H1 (cell line): ENCODE measurements around the gene DNAJA1.

Source experiments
- CEBPB ChIP-seq: IDR thresholded peaks from 2 replicates; pipeline ENCODE4 v1.6.1; 2012; ENCODE audit warnings: low read depth, low read length
- EZH2 ChIP-seq: fragments of 200-600 bp; sonication (generic); IDR thresholded peaks from 2 replicates; pipeline ENCODE4 v1.7.1; 2012; ENCODE audit warnings: low read depth, mild to moderate bottlenecking, moderate library complexity, low read length, inconsistent platforms; ENCODE audit not compliant: severe bottlenecking
- KDM1A ChIP-seq: fragments of 200-600, 300-600 bp; sonication (generic); IDR thresholded peaks from 2 replicates; pipeline ENCODE4 v1.7.1; 2016; ENCODE audit warnings: mild to moderate bottlenecking, low read length, borderline replicate concordance
- NANOG ChIP-seq: IDR thresholded peaks from 2 replicates; pipeline ENCODE4 v1.6.1; 2011; ENCODE audit warnings: low read length, low read depth, mild to moderate bottlenecking, inconsistent platforms; ENCODE audit not compliant: insufficient read depth, poor library complexity, severe bottlenecking
- RAD21 ChIP-seq, 2 experiments: IDR thresholded peaks in 1 of 2; conservative IDR thresholded peaks in 1 of 2; 2 replicates each; pipeline ENCODE4 v1.6.1; 2011; ENCODE audit warnings: low read depth in 2 of 2, low read length in 2 of 2, improper control_type of control experiment in 1 of 2, inconsistent platforms in 1 of 2, mild to moderate bottlenecking in 1 of 2, moderate library complexity in 1 of 2
- RFX5 ChIP-seq: IDR thresholded peaks from 2 replicates; pipeline ENCODE4 v1.6.1; 2011; ENCODE audit warnings: low read depth, low read length, improper control_type of control experiment, borderline replicate concordance
- SRF ChIP-seq: IDR thresholded peaks from 2 replicates; pipeline ENCODE4 v1.6.1; 2011; ENCODE audit warnings: mild to moderate bottlenecking, low read depth, low read length, moderate library complexity
- YY1 ChIP-seq: IDR thresholded peaks from 2 replicates; pipeline ENCODE4 v1.6.1; 2011; ENCODE audit warnings: low read depth, mild to moderate bottlenecking, low read length
- TF ChIP-seq, protein P1 (sequence below), 3 experiments: IDR thresholded peaks; 1 replicate in 2 of 3; 2 replicates in 1 of 3; pipeline versions ENCODE4 v1.5.1 to v1.6.1; 2011; ENCODE audit warnings: low read length in 3 of 3, mild to moderate bottlenecking in 3 of 3, inconsistent platforms in 2 of 3, low read depth in 1 of 3, moderate library complexity in 1 of 3; ENCODE audit not compliant: insufficient read depth in 1 of 3; ENCODE audit errors: control extremely low read depth in 1 of 3
- TF ChIP-seq, protein P2 (sequence below): IDR thresholded peaks from 2 replicates; pipeline ENCODE4 v1.6.1; 2011; ENCODE audit warnings: low read depth, mild to moderate bottlenecking, low read length; ENCODE audit not compliant: insufficient read depth
- TF ChIP-seq, protein P3 (sequence below): IDR thresholded peaks from 2 replicates; pipeline ENCODE4 v1.6.1; 2011; ENCODE audit warnings: low read length, improper control_type of control experiment

DNA sequence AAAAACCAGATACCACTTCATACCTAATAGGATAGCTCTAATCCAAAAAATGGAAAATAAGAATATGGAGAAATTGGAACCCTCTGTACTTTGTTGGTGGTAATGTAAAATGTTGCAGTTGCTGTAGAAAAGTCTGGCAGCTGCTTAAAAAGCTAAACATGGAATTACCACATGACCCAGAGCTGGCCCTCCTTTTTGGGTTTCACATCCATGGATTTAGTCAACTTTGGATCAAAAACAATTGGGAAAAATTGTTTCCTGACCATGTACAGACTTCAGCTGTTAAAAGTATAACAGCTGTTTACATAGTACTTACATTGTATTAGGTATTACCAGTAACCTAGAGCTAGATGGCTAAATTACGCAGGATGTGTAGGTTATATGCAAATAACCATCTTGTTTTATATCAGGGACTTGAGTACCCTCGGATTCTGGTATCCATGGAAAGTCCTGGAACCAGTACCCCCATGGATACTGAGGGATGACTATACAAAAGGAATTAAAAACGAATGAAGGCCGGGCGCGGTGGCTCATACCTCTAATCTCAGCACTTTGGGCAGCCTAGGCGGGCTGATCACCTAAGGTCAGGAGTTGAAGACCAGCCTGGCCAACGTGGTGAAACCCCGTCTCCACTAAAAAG, 15.8 kb downstream of the DNAJA1 start:
- TF ChIP-seq, protein P1, sequence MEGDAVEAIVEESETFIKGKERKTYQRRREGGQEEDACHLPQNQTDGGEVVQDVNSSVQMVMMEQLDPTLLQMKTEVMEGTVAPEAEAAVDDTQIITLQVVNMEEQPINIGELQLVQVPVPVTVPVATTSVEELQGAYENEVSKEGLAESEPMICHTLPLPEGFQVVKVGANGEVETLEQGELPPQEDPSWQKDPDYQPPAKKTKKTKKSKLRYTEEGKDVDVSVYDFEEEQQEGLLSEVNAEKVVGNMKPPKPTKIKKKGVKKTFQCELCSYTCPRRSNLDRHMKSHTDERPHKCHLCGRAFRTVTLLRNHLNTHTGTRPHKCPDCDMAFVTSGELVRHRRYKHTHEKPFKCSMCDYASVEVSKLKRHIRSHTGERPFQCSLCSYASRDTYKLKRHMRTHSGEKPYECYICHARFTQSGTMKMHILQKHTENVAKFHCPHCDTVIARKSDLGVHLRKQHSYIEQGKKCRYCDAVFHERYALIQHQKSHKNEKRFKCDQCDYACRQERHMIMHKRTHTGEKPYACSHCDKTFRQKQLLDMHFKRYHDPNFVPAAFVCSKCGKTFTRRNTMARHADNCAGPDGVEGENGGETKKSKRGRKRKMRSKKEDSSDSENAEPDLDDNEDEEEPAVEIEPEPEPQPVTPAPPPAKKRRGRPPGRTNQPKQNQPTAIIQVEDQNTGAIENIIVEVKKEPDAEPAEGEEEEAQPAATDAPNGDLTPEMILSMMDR (IDR thresholded peaks at IDR 0.05; ENCODE audit: control extremely low read depth in 1 of 3, insufficient read depth in 1 of 3, low read depth in 1 of 3, low read length in 3 of 3) = no peak
- TF ChIP-seq RAD21 (IDR thresholded peaks at IDR 0.05 in 1 of 2, conservative IDR thresholded peaks at IDR 0.05 in 1 of 2; ENCODE audit: low read depth in 2 of 2, low read length in 2 of 2) (no peak), EZH2 (no peak), NANOG (no peak), KDM1A (no peak), RFX5 (no peak), SRF (no peak), CEBPB (no peak), YY1 (no peak)
- TF ChIP-seq, protein P2, sequence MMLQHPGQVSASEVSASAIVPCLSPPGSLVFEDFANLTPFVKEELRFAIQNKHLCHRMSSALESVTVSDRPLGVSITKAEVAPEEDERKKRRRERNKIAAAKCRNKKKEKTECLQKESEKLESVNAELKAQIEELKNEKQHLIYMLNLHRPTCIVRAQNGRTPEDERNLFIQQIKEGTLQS = no peak
- TF ChIP-seq, protein P3, sequence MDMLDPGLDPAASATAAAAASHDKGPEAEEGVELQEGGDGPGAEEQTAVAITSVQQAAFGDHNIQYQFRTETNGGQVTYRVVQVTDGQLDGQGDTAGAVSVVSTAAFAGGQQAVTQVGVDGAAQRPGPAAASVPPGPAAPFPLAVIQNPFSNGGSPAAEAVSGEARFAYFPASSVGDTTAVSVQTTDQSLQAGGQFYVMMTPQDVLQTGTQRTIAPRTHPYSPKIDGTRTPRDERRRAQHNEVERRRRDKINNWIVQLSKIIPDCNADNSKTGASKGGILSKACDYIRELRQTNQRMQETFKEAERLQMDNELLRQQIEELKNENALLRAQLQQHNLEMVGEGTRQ = no peak
